IMR-90 (cell line): ENCODE measurements around the gene GCGR. TPM values are rescaled to one million over a fixed set of nuclear protein-coding genes. Genes with fewer than 3 reads are reported as not detected.

ENCODE experiments used
- ATAC-seq: fragments of 200-7000 bp; cut with Tn5 transposase; 2 replicates; pipeline ENCODE4 v1.9.1; 2020; ENCODE audit warnings: low read depth, mild to moderate bottlenecking, moderate library complexity
- BruUV-seq: library from RNA; stranded (reverse); fragments of 400-500 nt; replicated peaks from 2 replicates; lab custom pipeline; 2021; lab: Mats Ljungman, UMichigan
- CTCF ChIA-PET: fragments of 300-600 bp; formaldehyde crosslinking; extraction: SDS; loops from one replicate; lab custom pipeline; 2021; ENCODE audit warnings: antibody characterized with exemption; lab: Yijun Ruan, JAX
- POLR2A ChIA-PET: fragments of 300-600 bp; sonication (Branson Sonifier 250); formaldehyde crosslinking; loops from one replicate; lab custom pipeline; 2022; ENCODE audit warnings: antibody characterized with exemption; ENCODE audit not compliant: unreplicated experiment; lab: Charles Lee
- DNase-seq: peaks from one replicate; pipeline ENCODE4 v3.0.0; 2013
- H2AFZ ChIP-seq: replicated peaks from 2 replicates; pipeline ENCODE3; 2013; ENCODE audit warnings: low read length, mild to moderate bottlenecking; ENCODE audit not compliant: poor library complexity
- H2AK5ac ChIP-seq: 2 replicates; pipeline ENCODE4 v1.6.1; 2013; ENCODE audit warnings: low read depth, low read length, inconsistent platforms
- H2AK9ac ChIP-seq: replicated peaks from 2 replicates; pipeline ENCODE3; 2013; ENCODE audit warnings: mild to moderate bottlenecking, low read depth, low read length, moderate library complexity; ENCODE audit not compliant: poor library complexity
- H2BK120ac ChIP-seq: 2 replicates; pipeline ENCODE4 v1.6.1; 2013; ENCODE audit warnings: low read depth, low read length, inconsistent platforms
- H2BK15ac ChIP-seq: 3 replicates; pipeline ENCODE4 v1.6.1; 2013; ENCODE audit warnings: low read depth, low read length, inconsistent platforms
- H2BK20ac ChIP-seq: 2 replicates; pipeline ENCODE4 v1.6.1; 2013; ENCODE audit warnings: low read depth, mild to moderate bottlenecking, inconsistent platforms, low read length, moderate library complexity
- H2BK5ac ChIP-seq: 2 replicates; pipeline ENCODE4 v1.6.1; 2013; ENCODE audit warnings: mild to moderate bottlenecking, low read depth, low read length, inconsistent platforms; ENCODE audit not compliant: poor library complexity, severe bottlenecking
- H3K14ac ChIP-seq: replicated peaks from 2 replicates; pipeline ENCODE4 v1.6.1; 2013; ENCODE audit warnings: low read depth, low read length, inconsistent platforms
- H3K18ac ChIP-seq: 2 replicates; pipeline ENCODE4 v1.6.1; 2013; ENCODE audit warnings: low read depth, low read length, control low read depth
- H3K23ac ChIP-seq: 2 replicates; pipeline ENCODE4 v1.6.1; 2013; ENCODE audit warnings: low read depth, low read length, inconsistent platforms
- H3K27ac ChIP-seq: 2 replicates; pipeline ENCODE4 v1.5.1; 2013; ENCODE audit warnings: mild to moderate bottlenecking, control low read depth, low read length; ENCODE audit not compliant: insufficient read depth
- H3K27me3 ChIP-seq: 2 replicates; pipeline ENCODE4 v1.6.1; 2013; ENCODE audit warnings: low read length; ENCODE audit not compliant: control insufficient read depth, insufficient read depth
- H3K36me3 ChIP-seq: 2 replicates; pipeline ENCODE4 v1.6.1; 2013; ENCODE audit warnings: low read length, mixed read lengths; ENCODE audit not compliant: control insufficient read depth, insufficient read depth
- H3K4ac ChIP-seq: 2 replicates; pipeline ENCODE4 v1.6.1; 2013; ENCODE audit warnings: low read depth, low read length, inconsistent platforms
- H3K4me1 ChIP-seq: 2 replicates; pipeline ENCODE4 v1.6.1; 2013; ENCODE audit warnings: low read length, mixed read lengths; ENCODE audit not compliant: control insufficient read depth, insufficient read depth
- H3K4me2 ChIP-seq: 2 replicates; pipeline ENCODE4 v1.6.1; 2013; ENCODE audit warnings: low read depth, mild to moderate bottlenecking, control low read depth, low read length, moderate library complexity
- H3K4me3 ChIP-seq: 2 replicates; pipeline ENCODE4 v1.5.1; 2013; ENCODE audit warnings: low read depth, mild to moderate bottlenecking, control low read depth, low read length, moderate library complexity; ENCODE audit not compliant: insufficient read depth
- H3K56ac ChIP-seq: 2 replicates; pipeline ENCODE4 v1.6.1; 2013; ENCODE audit warnings: low read length, inconsistent platforms; ENCODE audit not compliant: insufficient read depth; ENCODE audit errors: extremely low read depth
- H3K79me1 ChIP-seq, 2 experiments: 2 replicates each; pipeline ENCODE4 v1.6.1; 2013; ENCODE audit warnings: low read length in 2 of 2, inconsistent platforms in 1 of 2, low read depth in 1 of 2
- H3K9ac ChIP-seq: 2 replicates; pipeline ENCODE4 v1.6.1; 2013; ENCODE audit warnings: low read depth, low read length, control low read depth
- H3K9me1 ChIP-seq: 2 replicates; pipeline ENCODE4 v1.6.1; 2013; ENCODE audit warnings: low read length, inconsistent platforms; ENCODE audit not compliant: insufficient read depth
- H3K9me3 ChIP-seq: 2 replicates; pipeline ENCODE4 v1.6.1; 2013; ENCODE audit warnings: low read length; ENCODE audit not compliant: control insufficient read depth, insufficient read depth
- H4K20me1 ChIP-seq: 2 replicates; pipeline ENCODE4 v1.6.1; 2013; ENCODE audit warnings: low read length, inconsistent platforms; ENCODE audit not compliant: insufficient read depth
- H4K5ac ChIP-seq: 2 replicates; pipeline ENCODE4 v1.6.1; 2013; ENCODE audit warnings: mild to moderate bottlenecking, low read depth, low read length, control low read depth
- H4K8ac ChIP-seq, 2 experiments: 2 replicates each; pipeline ENCODE4 v1.6.1; 2013; ENCODE audit warnings: low read depth in 2 of 2, low read length in 2 of 2, control low read depth in 1 of 2, inconsistent platforms in 1 of 2
- H4K91ac ChIP-seq: 2 replicates; pipeline ENCODE4 v1.6.1; 2013; ENCODE audit warnings: low read depth, low read length, inconsistent platforms; ENCODE audit not compliant: insufficient read depth
- BHLHE40 ChIP-seq: fragments of 150-350 bp; IDR thresholded peaks from 2 replicates; pipeline ENCODE4 v1.6.1; 2016; ENCODE audit warnings: mild to moderate bottlenecking, low read depth, low read length
- CTCF ChIP-seq: conservative IDR thresholded peaks from 2 replicates; pipeline ENCODE4 v1.5.1; 2012; ENCODE audit warnings: mild to moderate bottlenecking, low read depth, low read length, improper control_type of control experiment
- MAZ ChIP-seq: IDR thresholded peaks from 2 replicates; pipeline ENCODE4 v1.6.1; 2012; ENCODE audit warnings: low read depth, mild to moderate bottlenecking, low read length, improper control_type of control experiment, moderate library complexity, borderline replicate concordance
- MXI1 ChIP-seq: IDR thresholded peaks from 2 replicates; pipeline ENCODE4 v1.6.1; 2012; ENCODE audit warnings: low read depth, mild to moderate bottlenecking, low read length, moderate library complexity, borderline replicate concordance
- NFE2L2 ChIP-seq: fragments of 150-350 bp; IDR thresholded peaks from 2 replicates; pipeline ENCODE4 v1.6.1; 2016; ENCODE audit warnings: low read depth, mild to moderate bottlenecking, low read length
- POLR2A ChIP-seq: IDR thresholded peaks from 2 replicates; pipeline ENCODE4 v1.6.1; 2012; ENCODE audit warnings: mild to moderate bottlenecking, low read depth, low read length
- RCOR1 ChIP-seq: IDR thresholded peaks from 2 replicates; pipeline ENCODE4 v1.6.1; 2012; ENCODE audit warnings: mild to moderate bottlenecking, low read length, improper control_type of control experiment; ENCODE audit not compliant: insufficient replicate concordance
- WGBS, 2 experiments: methylation state at CpG; one replicate each; pipeline versions ENCODE4 v1.1.5 to v1.1.7; 2013; ENCODE audit warnings: missing lambda C conversion rate in 2 of 2; ENCODE audit not compliant: insufficient read length in 1 of 2; ENCODE audit errors: extremely low coverage in 2 of 2; 5-methylcytosine and 5-hydroxymethylcytosine counted together
- dilution Hi-C: fragments of 300-500 bp; cut with HindIII; formaldehyde crosslinking; loops from one replicate; pipeline ENCODE4 v1.14.3; 2018; ENCODE audit warnings: low sequenced_read_pairs; ENCODE audit not compliant: unreplicated experiment
- in situ Hi-C: fragments of 300-500 bp; cut with MboI; formaldehyde crosslinking; loops from 3 replicates; pipeline ENCODE4 v1.14.3; 2019; ENCODE audit warnings: low sequenced_read_pairs, inconsistent platforms, mixed read lengths
- intact Hi-C: fragments of 100-400 bp; cut with micrococcal nuclease; formaldehyde crosslinking; loops from 2 replicates; pipeline ENCODE4 v1.10.0; 2022
- polyA plus RNA-seq, 3 experiments: library from polyadenylated mRNA; depleted of rRNA; stranded (reverse); fragments of >200 nt; gene quantifications; 2 replicates each; pipeline ENCODE4 v1.2.3, GENCODE V29; 2012; ENCODE audit warnings: low replicate concordance in 1 of 3
- total RNA-seq: library from RNA; depleted of rRNA; stranded (reverse); fragments of >200 nt; gene quantifications from 2 replicates; pipeline ENCODE4 v1.2.3, GENCODE V29; 2012

The GCGR gene
- total and polyA plus RNA-seq, 2 of the 4 experiments (the other 2 are of a cell fraction), result not detected

GRCh38 chr17:81811705-81812570 lies 8.0 kb downstream of the GCGR start:
- intact Hi-C loops, result no loop called here
- Histone ChIP-seq H3K9me3 (peaks cover 3% of the 10 kb centered on the region; the same call in 1 of the 2 replicates), H4K20me1 (no peaks in the 10 kb centered on the region), H2AK5ac (no peak overlapping the region), H3K4me1 (peaks cover 5% of the 10 kb centered on the region; the same call in 1 of the 2 replicates), H3K14ac (no peak overlapping the region), H3K23ac (no peak overlapping the region), H4K91ac (no peak overlapping the region), H3K27me3 (peaks cover 33% of the 10 kb centered on the region), H3K36me3 (no peaks in the 10 kb centered on the region), H3K79me1 (no peaks in the 10 kb centered on the region), H3K9me1 (0 out of 2 replicates have a peak, but pooled peaks cover 3% of the 10 kb centered on the region), H3K56ac (no peak overlapping the region), H3K27ac (no peak overlapping the region), H2AFZ (peak overlapping the region; percentile 23), H3K9ac (no peak overlapping the region), H2BK20ac (no peak overlapping the region), H2AK9ac (no peak overlapping the region), H3K4ac (no peak overlapping the region), H4K5ac (no peak overlapping the region), H2BK15ac (no peak overlapping the region), H3K4me2 (no peak overlapping the region), H2BK5ac (no peak overlapping the region), H2BK120ac (no peak overlapping the region), H3K18ac (no peak overlapping the region), H4K8ac (no peak overlapping the region), H3K4me3 (no peak overlapping the region)
- POLR2A ChIA-PET, result no interaction called here
- dilution Hi-C loops, result no loop called here
- in situ Hi-C loops, result no loop called here
- ATAC-seq (no peak), DNase-seq (no peak)
- BruUV-seq, result no TSS peak
- WGBS, 2 experiments, result 55% methylated on average over 7 of the region's 24 CpGs; no CpG with 5 or more reads in 1 of the 2 experiments
- TF ChIP-seq MXI1, result no peak
- no peak for TF ChIP-seq CTCF
- TF ChIP-seq POLR2A, result no peak
- no peak for TF ChIP-seq BHLHE40
- TF ChIP-seq NFE2L2, result no peak
- no peak for TF ChIP-seq MAZ
- no peak for TF ChIP-seq RCOR1
- CTCF ChIA-PET, result no interaction called here
